Measurements from ENCODE around the gene VAV3.

VAV3 gene

DNA sequence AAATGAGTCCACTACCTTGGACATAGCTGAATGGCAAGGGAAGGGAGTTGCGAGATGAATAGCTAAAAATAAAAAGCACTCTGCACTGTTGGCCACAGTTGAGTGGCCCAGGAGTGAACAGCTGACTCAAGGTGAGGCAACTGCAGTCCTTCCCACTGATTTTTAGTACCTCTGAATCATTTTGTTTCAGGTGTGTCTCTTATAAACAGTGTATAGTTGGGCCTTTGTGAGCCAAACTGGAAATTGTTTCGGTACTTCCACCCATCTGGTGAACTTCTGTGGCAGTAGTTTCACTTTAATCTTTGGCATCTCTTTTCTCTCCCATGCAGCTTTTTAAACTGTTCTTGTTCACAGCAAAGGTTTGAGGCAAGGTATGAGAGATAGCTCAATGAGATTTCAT lies 122.7 kb downstream of the VAV3 start:
- no peak for DNase-seq (ENCODE audit: low read depth in 1 of 2, low spot score in 1 of 2)

DNA sequence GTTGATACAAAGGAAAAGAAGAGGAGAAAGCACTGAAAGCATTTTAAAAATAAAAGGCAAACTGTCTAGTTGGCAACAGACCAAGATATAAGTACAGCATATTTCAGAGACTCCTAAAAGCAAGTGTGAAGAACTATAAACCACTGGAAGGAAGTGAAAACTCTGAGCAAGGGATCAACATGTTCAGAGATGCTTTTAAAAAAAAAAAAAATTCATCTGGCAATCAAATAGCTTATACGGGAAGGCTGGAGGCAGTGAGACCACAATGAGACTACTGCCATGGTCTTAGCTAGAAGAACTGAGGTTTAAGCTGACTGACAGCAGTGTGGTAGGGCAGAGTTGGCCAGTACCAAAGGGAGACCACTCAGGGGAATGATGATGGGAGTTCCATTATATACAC lies 124.3 kb downstream of the VAV3 start:
- no peak for DNase-seq (ENCODE audit: low read depth in 1 of 2, low spot score in 1 of 2)

DNA sequence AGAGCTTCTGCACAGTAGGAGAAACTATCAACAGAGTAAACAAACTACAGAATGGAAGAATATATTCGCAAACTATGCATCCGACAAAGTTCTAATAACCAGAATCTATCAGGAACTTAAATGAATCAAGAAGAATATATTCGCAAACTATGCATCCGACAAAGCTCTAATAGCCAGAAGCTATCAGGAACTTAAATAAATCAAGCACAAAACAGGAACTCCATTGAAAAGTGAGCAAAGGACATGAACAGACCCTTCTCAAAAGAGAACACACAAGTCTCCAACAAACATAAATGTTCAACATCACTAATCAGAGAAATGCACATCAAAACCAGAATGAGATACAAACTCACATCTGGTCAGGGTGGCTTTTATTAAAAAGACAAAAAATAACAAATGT lies 126.9 kb downstream of the VAV3 start:
- no peak for DNase-seq (ENCODE audit: low read depth in 1 of 2, low spot score in 1 of 2)

DNA sequence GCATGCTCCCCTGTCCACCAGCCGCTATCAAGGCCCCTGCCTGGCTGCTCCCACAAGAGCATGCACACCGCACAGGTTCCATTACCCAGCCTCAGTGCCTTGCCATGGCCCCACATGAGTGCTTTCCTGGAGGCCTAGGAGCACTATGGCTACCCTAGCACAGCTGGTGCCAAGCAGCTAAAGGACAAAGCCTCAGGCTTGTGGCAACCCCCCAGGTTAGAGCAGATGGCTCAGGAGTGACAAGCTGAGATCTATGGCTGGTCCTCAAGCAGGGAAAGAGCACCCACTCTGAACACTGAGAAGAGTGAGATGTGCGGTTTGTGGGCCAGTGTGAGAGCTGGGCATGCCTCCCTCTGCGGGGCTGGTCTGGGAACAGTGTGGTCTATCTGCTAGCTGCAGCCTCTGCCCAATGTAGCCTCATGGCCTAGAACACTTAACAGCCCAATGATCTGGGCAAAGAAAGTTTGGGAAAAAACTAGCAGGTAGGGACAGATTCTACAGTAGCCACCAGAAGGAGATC lies 129.8 kb downstream of the VAV3 start:
- DNase-seq (ENCODE audit: low read depth in 1 of 2, low spot score in 1 of 2) = no peak

DNA sequence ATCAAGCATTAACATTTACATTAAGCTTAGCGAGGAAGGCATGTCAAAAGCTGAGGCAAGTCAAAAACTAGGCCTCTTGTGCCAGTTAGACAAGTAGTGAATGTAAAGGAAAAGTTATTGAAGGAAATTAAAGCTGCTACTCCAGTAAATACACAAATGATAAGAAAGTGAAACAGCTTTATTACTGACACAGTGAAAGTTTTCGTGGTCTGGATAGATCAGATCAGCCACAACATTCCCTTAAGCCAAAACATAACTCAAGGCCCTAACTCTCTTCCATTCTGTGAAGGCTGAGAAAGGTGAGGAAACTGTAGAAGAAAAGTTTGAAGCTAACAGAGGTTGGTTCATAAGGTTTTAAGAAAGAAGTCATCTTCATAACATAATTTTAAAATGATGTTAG lies 131.9 kb downstream of the VAV3 start:
- no peak for DNase-seq (ENCODE audit: low read depth in 1 of 2, low spot score in 1 of 2)

DNA sequence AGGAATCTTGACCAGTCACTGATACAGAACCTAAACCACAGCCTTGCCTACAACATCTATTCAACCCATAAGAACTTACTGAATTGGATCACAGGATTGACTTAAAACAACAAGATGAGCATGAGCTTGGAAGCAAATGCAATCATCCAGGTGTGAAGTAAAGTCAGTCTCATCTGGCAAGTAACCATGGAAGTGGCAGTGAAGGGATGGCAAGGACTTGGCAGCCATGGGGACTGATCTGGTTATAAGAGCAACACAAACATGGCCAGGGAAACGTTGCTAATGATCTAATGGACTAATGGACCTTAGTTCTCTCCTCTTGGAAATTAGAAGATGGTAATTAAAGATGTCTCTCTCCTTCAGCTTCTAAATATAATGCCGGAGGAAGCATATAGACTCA lies 133.1 kb downstream of the VAV3 start:
- DNase-seq (ENCODE audit: low read depth in 1 of 2, low spot score in 1 of 2) = no peak

DNA sequence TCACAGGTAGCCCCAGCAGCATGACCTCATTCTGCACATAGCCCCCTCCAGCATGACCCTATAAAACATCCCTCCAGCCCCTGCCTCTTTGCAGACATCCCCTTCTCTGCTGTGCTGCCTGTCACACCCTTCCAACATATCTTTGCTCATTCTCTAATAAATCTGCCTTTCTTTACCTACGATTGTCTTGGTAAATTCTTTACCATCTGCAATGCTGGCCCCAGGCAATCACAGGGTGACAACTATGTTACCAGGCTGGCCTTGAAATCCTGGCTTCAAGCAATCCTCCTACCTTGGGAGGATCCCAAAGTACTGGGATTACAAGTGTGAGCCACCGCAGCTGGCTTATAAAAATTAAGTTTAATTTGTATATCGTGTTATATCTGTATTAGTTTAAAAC lies 134.5 kb downstream of the VAV3 start:
- DNase-seq (ENCODE audit: low read depth in 1 of 2, low spot score in 1 of 2) = no peak

DNA sequence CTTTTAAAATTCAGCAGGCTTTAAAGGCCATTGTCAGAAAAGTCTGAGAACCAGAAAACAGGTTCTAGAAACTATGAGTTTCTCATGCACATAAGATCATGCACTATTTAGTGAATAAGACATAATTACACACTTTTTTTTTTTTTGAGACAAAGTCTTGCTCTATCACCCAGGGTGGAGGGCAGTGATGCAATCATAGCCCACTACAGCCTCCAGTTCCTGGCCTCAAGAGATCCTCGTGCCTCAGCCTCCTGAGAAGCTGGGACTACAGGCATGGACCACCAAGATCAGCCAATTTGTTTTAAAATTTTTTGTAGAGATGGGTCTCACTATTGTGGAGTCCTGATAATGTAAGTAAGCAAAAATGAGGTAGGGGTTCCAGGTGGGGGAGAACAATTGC lies 134.9 kb downstream of the VAV3 start:
- DNase-seq (ENCODE audit: low read depth in 1 of 2, low spot score in 1 of 2) = no peak

DNA sequence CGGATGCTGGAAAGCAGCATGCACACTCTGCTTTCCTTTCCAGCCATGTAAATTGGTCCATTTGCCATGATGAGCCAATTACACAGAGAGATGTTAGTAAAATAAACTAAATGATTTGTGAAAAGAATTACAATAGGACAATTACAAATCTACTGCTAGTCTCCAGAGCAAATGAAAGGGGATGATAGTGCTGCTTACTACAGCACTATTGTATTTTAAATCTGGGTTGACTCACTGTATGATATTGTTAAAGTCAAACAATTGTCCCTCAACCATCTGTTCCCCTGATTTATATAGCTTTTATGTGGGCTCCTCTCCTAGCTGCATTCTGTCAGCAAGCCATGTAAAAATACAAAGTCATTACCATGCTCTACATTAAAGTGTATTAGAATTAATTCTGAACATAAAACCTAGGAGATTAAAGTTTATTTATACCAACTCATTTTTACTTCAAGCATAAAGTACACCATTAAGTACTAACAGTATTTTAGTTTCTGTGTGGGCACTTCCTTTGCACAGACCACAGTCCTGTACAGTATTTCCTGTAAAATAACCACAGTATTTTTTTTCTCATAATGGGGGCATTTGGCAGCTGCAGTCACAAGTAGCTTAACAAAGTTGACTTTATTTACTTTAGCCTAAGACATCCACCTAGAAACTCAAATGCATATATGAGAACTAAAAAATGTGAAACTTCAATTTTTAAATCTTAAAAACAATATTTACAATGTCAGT lies 135.8 kb downstream of the VAV3 start:
- DNase-seq (ENCODE audit: low read depth in 1 of 2, low spot score in 1 of 2) = no peak

DNA sequence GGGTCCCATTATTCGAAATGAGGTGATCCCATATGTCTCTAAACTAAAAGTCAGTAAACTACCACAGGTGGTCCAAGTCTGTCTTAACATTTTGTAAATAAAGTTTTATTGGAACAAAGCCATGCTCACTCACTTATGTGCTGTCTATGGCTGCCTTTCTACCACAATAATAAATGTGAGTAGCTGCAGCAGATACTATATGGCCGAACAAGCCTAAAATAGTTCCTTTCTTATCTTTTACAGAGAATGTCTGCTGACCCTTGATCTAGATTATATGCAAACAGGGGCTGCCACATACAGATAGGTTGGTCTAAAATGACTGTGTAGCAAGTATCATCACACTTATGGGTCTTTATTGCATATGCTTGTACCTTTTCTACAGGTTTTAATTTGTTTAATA lies 140.0 kb downstream of the VAV3 start:
- no peak for DNase-seq (ENCODE audit: low read depth in 1 of 2, low spot score in 1 of 2)

DNA sequence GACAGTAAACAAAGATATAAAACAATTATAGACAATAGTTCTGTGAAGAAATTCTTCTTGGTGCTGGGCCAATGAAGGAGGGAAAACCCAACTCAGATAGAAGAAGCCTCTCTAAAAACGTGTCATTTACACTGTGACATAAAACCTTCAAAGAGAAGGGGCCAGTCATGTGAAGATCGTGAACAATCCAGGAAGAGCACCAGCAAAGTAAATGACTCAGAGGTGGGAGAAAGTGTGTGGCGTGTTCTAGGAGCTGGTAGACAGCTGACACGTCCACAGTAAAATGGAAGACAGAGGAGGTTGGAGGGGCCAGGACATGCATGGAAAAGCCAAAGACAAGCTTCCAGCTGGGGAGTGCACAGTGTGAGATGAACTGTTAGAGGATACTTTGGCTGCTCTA lies 143.6 kb downstream of the VAV3 start:
- DNase-seq (ENCODE audit: low read depth in 1 of 2, low spot score in 1 of 2) = no peak

DNA sequence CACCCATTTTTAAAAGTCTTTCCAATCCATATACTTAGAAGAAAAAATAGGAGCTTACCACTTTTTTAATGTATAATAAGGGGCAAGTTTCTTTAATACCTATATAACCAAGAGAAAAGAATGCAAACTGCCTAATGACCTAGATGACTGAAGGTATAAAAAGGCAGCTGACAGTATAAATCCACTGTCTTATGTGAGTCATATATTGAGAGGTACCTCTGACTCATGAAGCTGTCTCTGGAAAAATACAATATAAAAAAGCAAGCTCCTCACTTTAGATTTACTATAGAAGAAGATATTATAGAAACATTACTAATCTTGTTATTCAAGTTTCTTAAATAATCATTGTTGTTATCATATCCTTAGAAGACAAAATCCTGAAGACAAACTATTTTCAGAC lies 144.2 kb downstream of the VAV3 start:
- no peak for DNase-seq (ENCODE audit: low read depth in 1 of 2, low spot score in 1 of 2)

DNA sequence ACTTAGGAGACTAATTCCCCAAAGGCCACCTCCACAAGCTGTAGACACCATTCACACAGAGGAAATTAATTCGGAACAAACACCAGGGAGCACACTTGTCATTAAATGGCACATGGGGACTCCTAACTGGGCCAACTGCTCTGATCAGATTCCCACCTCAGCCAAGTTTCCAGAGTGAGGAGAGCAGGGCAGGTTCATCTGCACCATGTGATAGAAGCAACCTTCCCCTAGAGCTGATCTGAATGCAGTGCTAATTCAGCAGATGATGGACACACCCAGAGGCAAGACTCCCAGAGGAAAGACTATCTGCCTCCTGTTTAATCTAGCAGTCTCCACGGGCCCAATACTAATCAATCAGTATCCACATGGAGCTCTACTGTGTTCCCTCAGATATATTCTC lies 147.0 kb downstream of the VAV3 start:
- no peak for DNase-seq (ENCODE audit: low read depth in 1 of 2, low spot score in 1 of 2)

DNA sequence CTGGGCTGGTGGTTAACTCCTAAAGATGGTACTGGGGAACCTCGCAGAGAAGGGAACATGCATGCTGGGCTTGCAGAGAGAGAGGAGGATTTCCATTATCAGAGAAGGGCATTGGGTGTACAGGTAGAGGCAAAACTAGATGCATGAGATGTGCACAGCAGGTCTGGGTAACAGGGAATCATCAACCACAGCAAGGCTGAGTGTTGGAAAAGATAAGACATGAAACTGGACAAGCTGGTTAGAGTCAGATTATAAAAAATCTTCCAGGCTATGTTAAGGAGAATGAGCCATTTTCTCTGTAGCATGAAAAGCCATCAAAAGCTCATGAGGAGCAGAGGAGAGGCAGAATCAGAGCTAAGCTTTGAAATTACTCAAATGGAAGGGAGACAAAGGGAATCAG lies 147.8 kb downstream of the VAV3 start:
- DNase-seq (ENCODE audit: low read depth in 1 of 2, low spot score in 1 of 2) = no peak

DNA sequence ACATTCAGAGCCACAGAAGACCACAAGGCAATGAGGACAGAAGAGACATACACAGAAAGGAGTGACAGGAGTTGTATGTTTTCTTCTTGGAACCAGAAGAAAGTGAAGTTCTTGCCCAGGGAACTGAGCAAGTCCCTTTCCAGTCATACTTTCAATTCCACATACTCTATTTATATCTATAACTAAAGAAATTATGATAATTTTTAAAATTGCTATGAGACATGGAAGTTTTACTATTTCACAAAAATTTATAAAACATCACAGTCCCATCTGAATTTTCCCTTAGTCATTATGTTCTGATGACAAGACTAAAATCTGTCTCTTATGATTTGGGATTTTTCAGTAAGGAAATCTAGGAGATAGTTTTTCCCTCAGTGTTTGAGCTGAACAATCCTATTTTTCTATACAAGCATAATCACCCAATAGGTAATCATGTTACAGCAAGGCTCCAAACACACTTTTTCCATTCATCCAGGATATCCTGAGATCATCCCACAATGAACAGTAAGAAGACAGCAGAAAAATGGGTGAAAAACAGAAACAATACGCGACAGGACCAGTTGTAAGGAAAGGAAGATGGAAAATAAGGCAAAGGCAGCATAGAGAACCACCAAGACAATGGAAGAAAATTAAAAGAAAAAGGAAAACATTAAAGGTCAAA lies 154.6 kb downstream of the VAV3 start:
- no peak for DNase-seq (ENCODE audit: low read depth in 1 of 2, low spot score in 1 of 2)

DNA sequence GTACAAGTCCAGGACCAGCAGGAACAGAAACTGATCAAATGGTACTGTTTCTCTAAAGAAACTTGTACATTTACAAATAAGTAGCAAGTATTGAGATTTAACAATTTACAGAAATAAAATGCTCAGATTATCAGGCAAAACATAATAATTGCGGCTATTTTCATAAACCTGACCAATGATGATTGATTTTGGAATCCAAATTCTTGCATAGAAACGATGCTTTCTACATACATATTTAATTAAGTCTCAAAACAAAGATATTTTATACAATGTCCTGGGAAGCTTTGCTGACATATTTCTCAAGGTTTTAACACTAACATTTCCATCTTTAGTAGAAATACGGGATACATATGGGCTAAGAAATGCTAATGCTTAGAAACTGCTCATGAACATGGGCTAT lies 157.1 kb downstream of the VAV3 start:
- DNase-seq (ENCODE audit: low read depth in 1 of 2, low spot score in 1 of 2) = no peak

DNA sequence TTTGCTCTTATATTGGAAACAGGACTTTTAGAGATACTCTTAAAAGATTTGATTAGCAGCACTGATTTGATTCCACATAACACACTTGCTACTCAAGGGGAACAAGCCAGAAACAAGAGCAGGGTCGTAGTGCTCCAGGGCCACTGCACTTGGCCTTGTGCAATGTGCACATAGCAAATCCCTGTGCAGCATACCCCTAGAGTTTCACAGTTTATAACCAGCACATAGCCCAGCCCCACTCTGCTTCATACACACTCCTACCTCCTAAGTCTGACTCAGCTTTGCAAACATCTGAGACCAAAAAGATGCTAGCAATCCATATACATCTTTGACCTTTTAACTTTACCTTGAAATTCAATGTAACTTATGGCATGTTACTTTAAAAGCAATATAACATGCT lies 157.6 kb downstream of the VAV3 start:
- DNase-seq (ENCODE audit: low read depth in 1 of 2, low spot score in 1 of 2) = no peak

DNA sequence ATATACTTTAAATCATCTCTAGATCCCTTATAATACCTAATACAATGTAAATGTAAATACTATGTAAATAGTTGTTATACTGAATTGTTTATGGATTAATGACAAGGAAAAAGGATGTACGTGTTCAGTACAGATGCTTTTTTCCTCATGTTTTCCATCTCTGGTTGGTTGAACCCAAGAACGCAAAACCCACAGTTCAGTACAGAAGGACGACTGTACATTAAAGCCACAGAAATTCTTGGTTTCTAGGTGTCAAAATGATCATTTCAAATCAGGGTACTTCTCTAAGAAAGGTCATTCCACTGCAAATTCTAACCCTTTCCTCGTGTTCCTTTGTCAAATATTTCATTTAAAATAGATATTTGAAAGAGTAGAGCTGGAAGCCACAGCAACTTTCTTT lies 158.1 kb downstream of the VAV3 start:
- DNase-seq (ENCODE audit: low read depth in 1 of 2, low spot score in 1 of 2) = no peak

DNA sequence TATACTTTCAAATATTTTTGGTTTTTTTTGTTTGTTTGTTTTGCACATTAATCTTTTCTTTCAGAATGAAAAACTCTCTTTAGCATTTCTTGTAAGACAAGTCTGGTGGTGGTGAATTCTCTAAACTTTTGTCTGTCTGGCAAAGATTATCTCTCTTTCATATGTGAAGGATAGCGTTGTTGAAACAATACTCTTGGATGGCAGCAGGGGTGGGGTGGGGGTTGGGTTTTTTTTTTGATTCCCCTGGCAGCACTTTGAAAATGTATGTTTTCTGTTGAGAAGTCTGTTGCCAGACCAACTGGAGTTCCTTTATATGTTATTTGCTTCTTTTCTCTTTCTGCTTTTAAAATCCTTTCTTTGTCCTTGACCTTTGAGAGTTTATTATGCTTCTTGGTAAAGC lies 160.2 kb downstream of the VAV3 start:
- DNase-seq (ENCODE audit: low read depth in 1 of 2, low spot score in 1 of 2) = no peak

DNA sequence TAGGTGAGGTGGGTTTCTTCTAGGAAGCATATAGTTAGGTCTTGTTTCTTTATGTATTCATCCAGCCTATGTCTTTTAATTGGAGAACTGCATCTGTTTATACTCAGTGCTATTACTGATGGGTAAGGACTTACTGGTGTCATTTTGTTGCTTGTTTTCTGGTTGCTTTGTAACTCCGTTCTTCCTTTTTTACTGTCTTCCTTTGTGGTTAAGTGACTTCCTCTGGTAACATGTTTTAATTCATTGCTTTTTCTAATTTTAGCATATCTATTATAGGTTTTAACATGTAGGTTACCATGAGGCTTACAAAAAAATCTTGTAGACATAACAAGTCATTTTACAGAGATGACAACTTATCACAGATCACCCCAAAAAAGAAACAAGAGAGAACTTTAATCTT lies 160.8 kb downstream of the VAV3 start:
- DNase-seq (ENCODE audit: low read depth in 1 of 2, low spot score in 1 of 2) = no peak

DNA sequence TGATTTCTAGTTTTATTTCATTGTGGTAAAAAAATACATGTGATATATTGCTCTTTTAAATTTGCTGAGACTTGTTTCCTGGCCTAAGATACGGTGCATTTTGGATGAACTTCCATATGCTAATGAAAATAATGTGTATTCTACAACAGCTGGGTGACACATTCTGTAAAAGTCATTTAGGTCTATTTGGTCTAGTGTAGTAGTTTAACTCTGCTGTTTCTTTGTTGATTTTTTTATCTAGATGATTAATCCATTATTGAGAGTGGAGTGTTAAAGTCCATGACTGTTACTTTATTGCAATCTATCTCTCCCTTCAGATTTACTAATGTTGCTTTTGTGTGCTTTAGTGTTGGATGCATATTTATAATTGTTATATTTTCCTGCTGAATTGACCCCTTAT lies 161.4 kb downstream of the VAV3 start:
- no peak for DNase-seq (ENCODE audit: low read depth in 1 of 2, low spot score in 1 of 2)

DNA sequence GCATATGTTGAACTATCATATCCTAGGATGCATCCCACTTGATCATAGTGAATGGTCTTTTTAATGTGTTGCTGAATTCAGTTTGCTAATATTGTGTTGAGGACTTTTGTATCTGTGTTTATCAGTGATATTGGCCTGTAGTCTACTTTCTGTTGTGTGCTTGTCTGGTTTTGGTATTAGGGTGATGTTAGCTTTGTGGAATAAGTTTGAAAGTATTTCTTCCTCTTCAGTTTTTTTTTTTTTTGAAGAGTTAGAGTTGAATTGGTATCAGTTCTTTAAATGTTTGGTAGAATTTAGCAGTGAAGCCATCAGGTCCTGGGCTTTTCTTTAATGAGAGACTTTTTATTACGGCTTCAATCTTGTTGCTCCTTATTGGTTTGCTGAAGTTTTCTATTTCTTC lies 162.3 kb downstream of the VAV3 start:
- DNase-seq (ENCODE audit: low read depth in 1 of 2, low spot score in 1 of 2) = no peak

DNA sequence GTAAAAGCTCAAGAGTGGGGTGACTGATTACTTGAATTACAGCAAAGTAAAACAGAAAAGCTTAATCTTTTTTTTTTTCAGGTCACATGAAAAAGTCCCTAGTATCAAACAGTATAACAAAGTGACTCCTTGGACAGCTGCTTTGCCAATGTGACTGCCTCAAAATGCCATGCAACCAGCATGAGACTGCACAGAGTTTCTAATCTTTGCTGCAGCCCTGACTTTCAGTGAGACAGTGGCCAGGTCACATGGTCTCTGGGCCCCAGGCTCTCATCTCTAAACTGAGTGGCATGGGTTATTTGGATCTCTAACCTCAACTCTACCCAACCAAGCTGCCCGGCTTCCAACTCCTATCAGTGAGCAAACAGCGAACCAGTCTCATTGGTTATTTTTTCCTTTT lies 169.0 kb downstream of the VAV3 start:
- no peak for DNase-seq (ENCODE audit: low read depth in 1 of 2, low spot score in 1 of 2)
